Upper lobe of right lung (tissue), 1 donor: ENCODE data around the gene FBP1. TPM values are rescaled to one million over a fixed set of nuclear protein-coding genes. Genes with fewer than 3 reads are reported as not detected.

Experiments
- ATAC-seq: fragments of 200-7000 bp; cut with Tn5 transposase; one replicate; pipeline ENCODE4 v1.9.1; 2020; ENCODE audit warnings: mild to moderate bottlenecking, moderate library complexity
- DNase-seq: peaks from one replicate; pipeline ENCODE4 v3.0.0-alpha.2; 2020
- H3K27ac ChIP-seq: fragments of 200-600 bp; one replicate; pipeline ENCODE4 v1.8.0; 2022
- H3K27me3 ChIP-seq: fragments of 200-600 bp; one replicate; pipeline ENCODE4 v1.8.0; 2022; ENCODE audit warnings: mild to moderate bottlenecking
- H3K36me3 ChIP-seq: fragments of 200-600 bp; one replicate; pipeline ENCODE4 v1.8.0; 2022
- H3K4me1 ChIP-seq: fragments of 200-600 bp; one replicate; pipeline ENCODE4 v1.8.0; 2022
- H3K4me3 ChIP-seq: fragments of 200-600 bp; one replicate; pipeline ENCODE4 v1.8.0; 2022; ENCODE audit warnings: mild to moderate bottlenecking
- H3K9me3 ChIP-seq: fragments of 200-600 bp; one replicate; pipeline ENCODE4 v1.8.0; 2022
- intact Hi-C: fragments of 100-400 bp; cut with DNase I; formaldehyde crosslinking; loops from one replicate; pipeline ENCODE4 v1.11.0; 2022
- total RNA-seq: library from RNA; stranded (reverse); fragmentation: NEBNext Ultra II Directional; extraction: Animal tissue kit (Norgen Biotek cat#: 25700); gene quantifications from one replicate; pipeline ENCODE4 v1.2.1, GENCODE V29; 2021
- TF ChIP-seq, protein P1 (sequence below): fragments of 200-600 bp; IDR thresholded peaks from one replicate; pipeline ENCODE4 v1.8.0; 2022; ENCODE audit warnings: antibody characterized with exemption
- donor health status: DM: no; HTN: yes; CAD: no; lungs with severe emphysema.

Gene FBP1
- total RNA-seq, 1 donor from 2014 or later = 357 TPM

DNA sequence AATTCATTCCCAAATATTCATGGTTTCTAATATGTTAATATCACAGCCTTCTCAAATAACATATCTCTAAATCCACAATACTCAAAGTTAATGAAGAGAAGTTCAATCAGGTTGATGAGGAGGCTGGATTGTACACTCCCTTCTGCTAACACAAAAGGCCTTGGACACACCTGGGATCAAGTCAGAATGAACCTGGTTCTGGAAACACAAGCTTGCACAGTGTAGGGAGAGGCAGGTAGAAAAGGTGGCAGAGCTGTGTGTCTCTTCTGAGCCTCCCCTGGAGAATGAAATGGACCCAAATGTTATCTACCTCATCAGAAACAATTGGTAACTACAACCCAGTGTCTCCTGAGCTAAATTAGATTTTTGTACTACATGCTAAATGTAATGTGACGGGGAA, 40.7 kb upstream of the FBP1 start:
- peaks cover 4% of the 10 kb centered on the region for H3K4me1 ChIP-seq
- H3K27me3 ChIP-seq = no peaks in the 10 kb centered on the region
- H3K27ac ChIP-seq = no peak overlapping the region
- no peaks in the 10 kb centered on the region for H3K36me3 ChIP-seq
- no peak overlapping the region for H3K4me3 ChIP-seq
- TF ChIP-seq, protein P1, sequence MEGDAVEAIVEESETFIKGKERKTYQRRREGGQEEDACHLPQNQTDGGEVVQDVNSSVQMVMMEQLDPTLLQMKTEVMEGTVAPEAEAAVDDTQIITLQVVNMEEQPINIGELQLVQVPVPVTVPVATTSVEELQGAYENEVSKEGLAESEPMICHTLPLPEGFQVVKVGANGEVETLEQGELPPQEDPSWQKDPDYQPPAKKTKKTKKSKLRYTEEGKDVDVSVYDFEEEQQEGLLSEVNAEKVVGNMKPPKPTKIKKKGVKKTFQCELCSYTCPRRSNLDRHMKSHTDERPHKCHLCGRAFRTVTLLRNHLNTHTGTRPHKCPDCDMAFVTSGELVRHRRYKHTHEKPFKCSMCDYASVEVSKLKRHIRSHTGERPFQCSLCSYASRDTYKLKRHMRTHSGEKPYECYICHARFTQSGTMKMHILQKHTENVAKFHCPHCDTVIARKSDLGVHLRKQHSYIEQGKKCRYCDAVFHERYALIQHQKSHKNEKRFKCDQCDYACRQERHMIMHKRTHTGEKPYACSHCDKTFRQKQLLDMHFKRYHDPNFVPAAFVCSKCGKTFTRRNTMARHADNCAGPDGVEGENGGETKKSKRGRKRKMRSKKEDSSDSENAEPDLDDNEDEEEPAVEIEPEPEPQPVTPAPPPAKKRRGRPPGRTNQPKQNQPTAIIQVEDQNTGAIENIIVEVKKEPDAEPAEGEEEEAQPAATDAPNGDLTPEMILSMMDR = no peak
- intact Hi-C loops = loop anchor here (5.0 to 10.0 kb wide), 2 partner anchors 95 to 447 kb away; no protein-coding TSS in a partner anchor
- DNase-seq (no peak), ATAC-seq (no peak)
- no peaks in the 10 kb centered on the region for H3K9me3 ChIP-seq

DNA sequence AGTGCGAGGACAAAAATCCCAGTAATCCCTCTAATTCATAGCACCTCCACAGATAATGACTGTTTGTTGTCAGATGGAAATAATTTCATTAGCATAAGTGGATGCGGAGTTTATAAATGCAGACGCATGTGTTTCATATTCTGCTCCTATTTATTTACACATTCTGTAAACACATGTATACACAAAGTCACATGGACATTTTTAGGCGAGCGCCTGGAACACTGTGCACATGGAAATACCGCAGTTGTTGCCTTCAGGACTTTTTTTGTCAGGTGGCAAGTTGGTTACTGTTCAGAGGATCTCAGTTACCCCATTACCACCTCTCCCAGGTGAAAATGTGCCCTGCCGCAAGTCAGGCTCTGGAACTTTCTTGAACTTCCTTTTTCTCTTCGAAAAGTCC, 40.3 kb upstream of the FBP1 start:
- Histone ChIP-seq H3K27me3 (no peaks in the 10 kb centered on the region), H3K4me1 (peaks cover 4% of the 10 kb centered on the region), H3K27ac (no peak overlapping the region), H3K9me3 (no peaks in the 10 kb centered on the region), H3K36me3 (no peaks in the 10 kb centered on the region), H3K4me3 (no peak overlapping the region)
- intact Hi-C loops = no loop called here
- TF ChIP-seq, protein P1 = no peak
- DNase-seq = no peak
- no peak for ATAC-seq

DNA sequence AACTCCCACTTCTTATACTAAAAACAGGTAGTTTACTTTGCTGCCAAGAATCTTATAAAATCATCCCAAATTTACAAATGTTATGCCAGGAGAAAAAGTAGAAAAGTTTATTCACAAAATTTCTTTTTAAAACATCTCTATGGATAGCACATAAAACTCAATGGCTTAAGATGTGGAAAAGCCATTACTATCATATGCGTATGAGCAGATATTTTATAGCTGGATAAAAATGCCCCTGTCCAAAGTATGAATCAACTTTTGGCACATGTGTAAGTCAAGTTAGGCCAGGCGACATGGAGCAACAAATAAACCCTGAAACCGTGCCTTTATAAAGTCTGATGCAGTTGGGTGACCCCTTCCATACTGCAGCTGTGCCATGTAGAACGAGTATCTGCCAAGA, 38.6 kb upstream of the FBP1 start:
- ATAC-seq (no peak), DNase-seq (no peak)
- Histone ChIP-seq H3K9me3 (no peaks in the 10 kb centered on the region), H3K4me1 (peaks cover 4% of the 10 kb centered on the region), H3K27me3 (no peaks in the 10 kb centered on the region), H3K27ac (no peak overlapping the region), H3K36me3 (no peaks in the 10 kb centered on the region), H3K4me3 (no peak overlapping the region)
- intact Hi-C loops = no loop called here
- TF ChIP-seq, protein P1 = no peak

DNA sequence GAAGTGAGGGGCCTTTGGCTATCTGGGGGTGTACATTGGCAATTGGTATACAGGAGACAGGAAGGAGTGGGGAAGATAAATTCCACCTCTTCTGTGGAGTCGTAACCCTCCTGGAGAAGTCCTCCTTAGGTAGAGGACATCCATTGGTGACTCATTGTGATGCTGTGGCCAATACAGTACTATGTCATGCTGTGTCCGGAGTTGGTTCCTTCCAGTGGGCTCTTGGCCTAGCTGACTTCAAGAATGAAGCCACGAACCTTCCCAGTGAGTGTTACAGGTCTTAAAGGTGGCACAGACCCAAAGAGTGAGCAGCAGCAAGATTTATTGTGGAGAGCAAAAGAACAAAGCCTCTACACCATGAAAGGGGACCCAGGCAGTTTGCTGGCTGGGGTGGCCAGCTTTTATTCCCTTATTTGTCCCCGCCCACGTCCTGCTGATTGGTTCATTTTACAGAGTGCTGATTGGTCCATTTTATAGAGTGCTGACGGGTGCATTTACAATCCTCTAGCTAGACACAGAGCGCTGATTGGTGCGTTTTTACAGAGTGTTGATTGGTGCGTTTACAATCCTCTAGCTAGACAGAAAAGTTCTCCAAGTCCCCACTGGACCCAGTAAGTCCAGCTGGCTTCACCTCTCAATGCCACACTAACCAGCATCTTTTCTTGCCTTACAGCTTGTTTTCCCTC, 37.3 kb upstream of the FBP1 start:
- intact Hi-C loops = no loop called here
- peaks cover 2% of the 10 kb centered on the region for H3K4me1 ChIP-seq
- DNase-seq = no peak
- no peak overlapping the region for H3K27ac ChIP-seq
- H3K27me3 ChIP-seq = no peaks in the 10 kb centered on the region
- no peaks in the 10 kb centered on the region for H3K9me3 ChIP-seq
- ATAC-seq = no peak
- H3K4me3 ChIP-seq = no peak overlapping the region
- H3K36me3 ChIP-seq = no peaks in the 10 kb centered on the region
- TF ChIP-seq, protein P1 = no peak

DNA sequence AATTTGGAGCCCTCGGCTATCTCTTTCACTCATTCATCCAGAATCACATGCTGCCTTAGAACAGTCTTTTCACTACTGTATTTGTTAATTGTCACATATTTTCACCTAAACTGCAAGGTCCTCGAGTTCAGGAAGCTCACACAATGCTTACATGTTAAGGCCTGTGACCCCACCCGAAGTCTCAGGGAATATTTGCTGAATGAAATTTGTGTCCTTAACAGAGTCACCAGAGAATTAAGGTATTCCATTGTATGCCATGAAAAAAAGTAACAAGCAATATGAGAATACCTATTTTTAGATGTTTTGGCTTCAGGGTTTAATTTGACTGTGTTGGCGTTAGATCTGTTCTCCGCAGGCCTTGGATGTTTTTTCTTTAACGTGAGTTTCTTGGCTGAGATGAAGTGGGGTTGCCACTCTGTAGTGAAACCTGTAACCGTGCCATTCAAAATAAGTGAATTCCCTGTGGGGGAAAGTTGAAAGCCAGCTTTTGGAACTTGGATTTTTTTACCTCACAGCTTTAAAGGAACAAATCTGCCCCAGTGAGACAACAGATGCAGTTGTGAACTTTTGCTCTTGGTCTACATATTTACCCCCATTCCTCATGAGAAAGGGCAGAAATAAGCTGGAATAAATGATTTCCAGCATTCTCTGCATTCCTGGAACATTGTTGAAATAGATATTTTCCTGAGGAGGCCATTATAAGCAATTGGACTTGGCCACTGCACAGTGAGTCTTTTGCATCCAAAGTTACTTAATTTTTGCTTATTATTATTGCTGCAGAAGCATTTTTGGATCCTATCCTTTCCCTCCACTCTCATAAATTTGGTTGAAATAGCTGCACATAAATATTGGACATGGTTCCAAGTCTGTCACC, 35.9 kb upstream of the FBP1 start:
- no peaks in the 10 kb centered on the region for H3K27me3 ChIP-seq
- TF ChIP-seq, protein P1 = no peak
- no peaks in the 10 kb centered on the region for H3K36me3 ChIP-seq
- DNase-seq = no peak
- H3K4me3 ChIP-seq = no peak overlapping the region
- H3K27ac ChIP-seq = no peak overlapping the region
- ATAC-seq = no peak
- no peaks in the 10 kb centered on the region for H3K9me3 ChIP-seq
- intact Hi-C loops = no loop called here
- no peaks in the 10 kb centered on the region for H3K4me1 ChIP-seq
